GM12878 (cell line): ENCODE measurements around the gene IVL. TPM values are rescaled to one million over a fixed set of nuclear protein-coding genes. Genes with fewer than 3 reads are reported as not detected.

Source experiments
- ATAC-seq: fragments of 200-7000 bp; cut with Tn5 transposase; 3 replicates; pipeline ENCODE4 v1.9.1; 2020; ENCODE audit warnings: mild to moderate bottlenecking, moderate library complexity
- BruUV-seq: library from RNA; stranded (reverse); fragments of 400-500 nt; replicated peaks from 2 replicates; lab custom pipeline; 2021; lab: Mats Ljungman, UMichigan
- CTCF ChIA-PET: fragments of 300-600 bp; sonication (Branson Sonifier 250); formaldehyde crosslinking; extraction: SDS; loops from one replicate; lab custom pipeline; 2021; ENCODE audit warnings: inconsistent platforms; lab: Yijun Ruan, JAX
- POLR2A ChIA-PET: fragments of 350-600 bp; formaldehyde crosslinking; extraction: SDS; loops from one replicate; lab custom pipeline; 2021; ENCODE audit warnings: inconsistent platforms; lab: Charles Lee
- RAD21 ChIA-PET: fragments of 300-600 bp; sonication (Branson Sonifier 250); formaldehyde crosslinking; loops from one replicate; lab custom pipeline; 2023; ENCODE audit warnings: antibody characterized with exemption; ENCODE audit not compliant: unreplicated experiment; lab: Charles Lee
- SMC1A ChIA-PET: fragments of 300-600 bp; sonication (Branson Sonifier 250); formaldehyde crosslinking; loops from one replicate; lab custom pipeline; 2023; ENCODE audit not compliant: unreplicated experiment, uncharacterized antibody; lab: Charles Lee
- DNase-seq: peaks from one replicate; pipeline ENCODE4 v3.0.0-alpha.2; 2011; ENCODE audit warnings: low read depth, low spot score
- FAIRE-seq: peaks from 3 replicates; lab custom pipeline; 2011; peaks lifted over from hg19 to GRCh38; lab: Jason Lieb, UNC
- H2AFZ ChIP-seq: 2 replicates; pipeline ENCODE4 v1.6.0; 2011; ENCODE audit warnings: low read depth, low read length, control low read depth; ENCODE audit not compliant: control insufficient read depth
- H3K27ac ChIP-seq: 2 replicates; pipeline ENCODE4 v1.5.1; 2011; ENCODE audit warnings: control low read depth; ENCODE audit not compliant: control insufficient read depth, insufficient read depth
- H3K27me3 ChIP-seq, 2 experiments: replicated peaks in 1 of 2; 2 replicates each; pipeline versions ENCODE4 v1.6.0 to v1.6.1; 2011; ENCODE audit warnings: low read length in 1 of 2; ENCODE audit not compliant: control insufficient read depth in 2 of 2, insufficient read depth in 2 of 2
- H3K36me3 ChIP-seq, 2 experiments: 2 replicates each; pipeline ENCODE4 v1.5.1; 2011; ENCODE audit warnings: low read length in 1 of 2; ENCODE audit not compliant: control insufficient read depth in 2 of 2, insufficient read depth in 2 of 2
- H3K4me1 ChIP-seq: 2 replicates; pipeline ENCODE4 v1.6.1; 2011; ENCODE audit warnings: mild to moderate bottlenecking, low read length, moderate library complexity, mixed read lengths; ENCODE audit not compliant: control insufficient read depth, insufficient read depth
- H3K4me2 ChIP-seq: 2 replicates; pipeline ENCODE4 v1.6.0; 2011; ENCODE audit warnings: control low read depth; ENCODE audit not compliant: control insufficient read depth, insufficient read depth
- H3K4me3 ChIP-seq: fragments of 200-600 bp; sonication (generic); 2 replicates; pipeline ENCODE4 v1.5.1; 2016
- H3K79me2 ChIP-seq: 2 replicates; pipeline ENCODE4 v1.6.0; 2011; ENCODE audit warnings: low read length; ENCODE audit not compliant: control insufficient read depth, insufficient read depth
- H3K9ac ChIP-seq: 2 replicates; pipeline ENCODE4 v1.8.0; 2011; ENCODE audit warnings: low read length, control low read depth, mixed read lengths; ENCODE audit not compliant: control insufficient read depth, insufficient read depth
- H3K9me3 ChIP-seq: replicated peaks from 3 replicates; pipeline ENCODE4 v1.5.1; 2011; ENCODE audit warnings: mild to moderate bottlenecking, low read length; ENCODE audit not compliant: control insufficient read depth, insufficient read depth
- H4K20me1 ChIP-seq: 2 replicates; pipeline ENCODE4 v1.6.0; 2011; ENCODE audit not compliant: control insufficient read depth, insufficient read depth
- CBFB ChIP-seq: IDR thresholded peaks from 2 replicates; pipeline ENCODE4 v1.6.1; 2016; ENCODE audit warnings: antibody characterized with exemption, low read depth
- CBX5 ChIP-seq: sonication (generic); IDR thresholded peaks from 2 replicates; pipeline ENCODE4 v1.6.1; 2016; ENCODE audit warnings: low read depth, moderate library complexity, mild to moderate bottlenecking, inconsistent platforms
- CHD4 ChIP-seq: fragments of 200-600 bp; sonication (generic); IDR thresholded peaks from 2 replicates; pipeline ENCODE4 v1.6.1; 2016; ENCODE audit warnings: mild to moderate bottlenecking
- CREM ChIP-seq: IDR thresholded peaks from 2 replicates; pipeline ENCODE4 v1.6.1; 2014; ENCODE audit warnings: antibody characterized with exemption, low read depth
- HDGF ChIP-seq: fragments of 450-650 bp; IDR thresholded peaks from 2 replicates; pipeline ENCODE4 v1.6.1; 2016; ENCODE audit warnings: antibody characterized with exemption
- MEF2A ChIP-seq: IDR thresholded peaks from 2 replicates; pipeline ENCODE4 v1.6.1; 2011; ENCODE audit warnings: low read depth, mild to moderate bottlenecking, low read length, moderate library complexity; ENCODE audit not compliant: insufficient read depth
- NR2C1 ChIP-seq: fragments of 450-650 bp; IDR thresholded peaks from 2 replicates; pipeline ENCODE4 v1.6.1; 2017; ENCODE audit warnings: antibody characterized with exemption, mild to moderate bottlenecking, moderate library complexity
- NR2F1 ChIP-seq: fragments of 450-650 bp; conservative IDR thresholded peaks from 2 replicates; pipeline ENCODE4 v1.6.1; 2017; ENCODE audit warnings: mild to moderate bottlenecking
- POU2F2 ChIP-seq: IDR thresholded peaks from 3 replicates; pipeline ENCODE4 v1.6.1; 2011; ENCODE audit warnings: low read depth, mild to moderate bottlenecking, low read length, borderline replicate concordance
- RAD21 ChIP-seq: IDR thresholded peaks from 2 replicates; pipeline ENCODE4 v1.6.1; 2011; ENCODE audit warnings: mild to moderate bottlenecking, low read depth, low read length, moderate library complexity; ENCODE audit not compliant: insufficient read depth
- RCOR1 ChIP-seq: conservative IDR thresholded peaks from 2 replicates; pipeline ENCODE4 v1.6.1; 2012; ENCODE audit warnings: low read depth, low read length, improper control_type of control experiment
- TAF1 ChIP-seq: IDR thresholded peaks from 2 replicates; pipeline ENCODE4 v1.6.1; 2011; ENCODE audit warnings: mild to moderate bottlenecking, low read depth, low read length, borderline replicate concordance
- WGBS: methylation state at CpG from one replicate; pipeline ENCODE4 v1.1.6; 2016; ENCODE audit warnings: low lambda C conversion rate; ENCODE audit not compliant: insufficient replicate concordance, insufficient coverage; ENCODE audit errors: missing lambda C conversion rate; 5-methylcytosine and 5-hydroxymethylcytosine counted together
- in situ Hi-C: fragments of 300-500 bp; cut with MboI; formaldehyde crosslinking; loops from 9 replicates; pipeline ENCODE4 v1.14.3; 2018; ENCODE audit warnings: mixed read lengths
- intact Hi-C: fragments of 100-400 bp; cut with micrococcal nuclease; formaldehyde crosslinking; loops from one replicate; pipeline ENCODE4 v1.14.2; 2022; ENCODE audit not compliant: unreplicated experiment
- polyA plus RNA-seq, 11 experiments: library from polyadenylated mRNA; depleted of rRNA in 4 of 11; unstranded in 6 of 11; stranded (reverse) in 5 of 11; fragments of >200 nt; fragmentation: Nextera tagmentation in 4 of 11; fragmentation: Illumina TruSeq in 1 of 11; extraction: Ambion mirVana in 4 of 11; extraction: Trizol in 1 of 11; gene quantifications; 1 replicate in 1 of 11; 2 replicates in 10 of 11; pipeline versions ENCODE4 v1.2.1 to v1.2.3, GENCODE V29; 2011 to 2016; ENCODE audit warnings: inconsistent platforms in 2 of 11, missing spikeins in 2 of 11, low read depth in 1 of 11
- total RNA-seq, 4 experiments: library from RNA; depleted of rRNA in 3 of 4; stranded (reverse); fragments of >200 nt in 3 of 4; fragmentation: Illumina TruSeq in 1 of 4; extraction: Trizol in 1 of 4; gene quantifications; 2 replicates each; pipeline versions ENCODE4 v1.2.1 to v1.2.3, GENCODE V29; 2013 to 2021
- TF ChIP-seq, protein P1 (sequence below): fragments of 450-650 bp; IDR thresholded peaks from 2 replicates; pipeline ENCODE4 v1.6.1; 2017; ENCODE audit warnings: mild to moderate bottlenecking
- TF ChIP-seq, protein P2 (sequence below): fragments of 450-650 bp; IDR thresholded peaks from 2 replicates; pipeline ENCODE4 v1.6.1; 2017; ENCODE audit warnings: mild to moderate bottlenecking, moderate library complexity
- TF ChIP-seq, protein P3 (sequence below): fragments of 450-650 bp; formaldehyde crosslinking; IDR thresholded peaks from 2 replicates; pipeline ENCODE4 v1.4.0; 2020; ENCODE audit warnings: mild to moderate bottlenecking, moderate library complexity

The IVL gene
- total and polyA plus RNA-seq, 10 of the 15 experiments (the other 5 are each of a cell fraction or from before 2014, with no cell fraction given), result 1.4 to 20.3 (median 13.4) TPM

DNA sequence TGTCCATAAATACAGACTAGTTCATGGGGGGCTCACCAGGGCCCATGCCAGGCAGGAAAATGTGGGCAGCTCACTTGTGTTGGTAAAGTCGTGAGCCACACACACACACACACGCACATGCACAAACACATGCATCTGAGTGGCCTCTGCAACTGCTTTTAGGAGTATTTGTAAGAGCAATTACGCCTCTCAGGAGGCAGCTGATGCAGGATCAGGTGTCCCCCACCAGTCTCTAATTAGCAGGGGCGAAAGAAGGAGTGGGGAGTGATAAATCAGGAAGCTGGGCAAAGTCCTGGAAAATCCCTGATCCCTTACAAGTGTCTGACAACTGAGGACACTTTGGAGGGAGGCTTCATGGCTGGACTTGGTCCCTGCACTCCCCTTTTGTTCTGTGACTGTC, 5.7 kb upstream of the IVL start:
- SMC1A ChIA-PET, result interaction anchor here (3.8 kb wide), 1 partner anchor 10 kb away, joined by 14 read pairs; no protein-coding TSS in a partner anchor
- CTCF ChIA-PET, result interaction anchor here (0.9 kb wide), 1 partner anchor 15 kb away, joined by 5 read pairs; no protein-coding TSS in a partner anchor
- Histone ChIP-seq H3K9ac (no peak overlapping the region), H3K4me3 (no peak overlapping the region), H3K9me3 (no peaks in the 10 kb centered on the region), H4K20me1 (no peaks in the 10 kb centered on the region), H3K4me2 (no peak overlapping the region), H2AFZ (no peak overlapping the region), H3K27me3 (peaks cover 0 to 2% of the 10 kb centered on the region in 2 experiments; a peak in 1 of 4 replicates), H3K79me2 (no peaks in the 10 kb centered on the region), H3K4me1 (peaks cover 32% of the 10 kb centered on the region), H3K27ac (no peak overlapping the region)
- POLR2A ChIA-PET, result no interaction called here
- ATAC-seq (no peak), FAIRE-seq (no peak), DNase-seq (no peak)
- 31% methylated on average over 4 of the region's 4 CpGs for WGBS
- RAD21 ChIA-PET, result no interaction called here
- in situ Hi-C loops, result no loop called here
- BruUV-seq, result no TSS peak
- TF ChIP-seq CBX5 (no peak), HDGF (no peak), CREM (no peak), RCOR1 (no peak), CHD4 (no peak), MEF2A (no peak), NR2C1 (no peak), TAF1 (no peak), NR2F1 (no peak), POU2F2 (no peak), RAD21 (no peak), CBFB (no peak)
- TF ChIP-seq, protein P1, sequence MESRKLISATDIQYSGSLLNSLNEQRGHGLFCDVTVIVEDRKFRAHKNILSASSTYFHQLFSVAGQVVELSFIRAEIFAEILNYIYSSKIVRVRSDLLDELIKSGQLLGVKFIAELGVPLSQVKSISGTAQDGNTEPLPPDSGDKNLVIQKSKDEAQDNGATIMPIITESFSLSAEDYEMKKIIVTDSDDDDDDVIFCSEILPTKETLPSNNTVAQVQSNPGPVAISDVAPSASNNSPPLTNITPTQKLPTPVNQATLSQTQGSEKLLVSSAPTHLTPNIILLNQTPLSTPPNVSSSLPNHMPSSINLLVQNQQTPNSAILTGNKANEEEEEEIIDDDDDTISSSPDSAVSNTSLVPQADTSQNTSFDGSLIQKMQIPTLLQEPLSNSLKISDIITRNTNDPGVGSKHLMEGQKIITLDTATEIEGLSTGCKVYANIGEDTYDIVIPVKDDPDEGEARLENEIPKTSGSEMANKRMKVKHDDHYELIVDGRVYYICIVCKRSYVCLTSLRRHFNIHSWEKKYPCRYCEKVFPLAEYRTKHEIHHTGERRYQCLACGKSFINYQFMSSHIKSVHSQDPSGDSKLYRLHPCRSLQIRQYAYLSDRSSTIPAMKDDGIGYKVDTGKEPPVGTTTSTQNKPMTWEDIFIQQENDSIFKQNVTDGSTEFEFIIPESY, result no peak
- TF ChIP-seq, protein P2, sequence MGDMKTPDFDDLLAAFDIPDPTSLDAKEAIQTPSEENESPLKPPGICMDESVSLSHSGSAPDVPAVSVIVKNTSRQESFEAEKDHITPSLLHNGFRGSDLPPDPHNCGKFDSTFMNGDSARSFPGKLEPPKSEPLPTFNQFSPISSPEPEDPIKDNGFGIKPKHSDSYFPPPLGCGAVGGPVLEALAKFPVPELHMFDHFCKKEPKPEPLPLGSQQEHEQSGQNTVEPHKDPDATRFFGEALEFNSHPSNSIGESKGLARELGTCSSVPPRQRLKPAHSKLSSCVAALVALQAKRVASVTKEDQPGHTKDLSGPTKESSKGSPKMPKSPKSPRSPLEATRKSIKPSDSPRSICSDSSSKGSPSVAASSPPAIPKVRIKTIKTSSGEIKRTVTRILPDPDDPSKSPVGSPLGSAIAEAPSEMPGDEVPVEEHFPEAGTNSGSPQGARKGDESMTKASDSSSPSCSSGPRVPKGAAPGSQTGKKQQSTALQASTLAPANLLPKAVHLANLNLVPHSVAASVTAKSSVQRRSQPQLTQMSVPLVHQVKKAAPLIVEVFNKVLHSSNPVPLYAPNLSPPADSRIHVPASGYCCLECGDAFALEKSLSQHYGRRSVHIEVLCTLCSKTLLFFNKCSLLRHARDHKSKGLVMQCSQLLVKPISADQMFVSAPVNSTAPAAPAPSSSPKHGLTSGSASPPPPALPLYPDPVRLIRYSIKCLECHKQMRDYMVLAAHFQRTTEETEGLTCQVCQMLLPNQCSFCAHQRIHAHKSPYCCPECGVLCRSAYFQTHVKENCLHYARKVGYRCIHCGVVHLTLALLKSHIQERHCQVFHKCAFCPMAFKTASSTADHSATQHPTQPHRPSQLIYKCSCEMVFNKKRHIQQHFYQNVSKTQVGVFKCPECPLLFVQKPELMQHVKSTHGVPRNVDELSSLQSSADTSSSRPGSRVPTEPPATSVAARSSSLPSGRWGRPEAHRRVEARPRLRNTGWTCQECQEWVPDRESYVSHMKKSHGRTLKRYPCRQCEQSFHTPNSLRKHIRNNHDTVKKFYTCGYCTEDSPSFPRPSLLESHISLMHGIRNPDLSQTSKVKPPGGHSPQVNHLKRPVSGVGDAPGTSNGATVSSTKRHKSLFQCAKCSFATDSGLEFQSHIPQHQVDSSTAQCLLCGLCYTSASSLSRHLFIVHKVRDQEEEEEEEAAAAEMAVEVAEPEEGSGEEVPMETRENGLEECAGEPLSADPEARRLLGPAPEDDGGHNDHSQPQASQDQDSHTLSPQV, result no peak
- TF ChIP-seq, protein P3, sequence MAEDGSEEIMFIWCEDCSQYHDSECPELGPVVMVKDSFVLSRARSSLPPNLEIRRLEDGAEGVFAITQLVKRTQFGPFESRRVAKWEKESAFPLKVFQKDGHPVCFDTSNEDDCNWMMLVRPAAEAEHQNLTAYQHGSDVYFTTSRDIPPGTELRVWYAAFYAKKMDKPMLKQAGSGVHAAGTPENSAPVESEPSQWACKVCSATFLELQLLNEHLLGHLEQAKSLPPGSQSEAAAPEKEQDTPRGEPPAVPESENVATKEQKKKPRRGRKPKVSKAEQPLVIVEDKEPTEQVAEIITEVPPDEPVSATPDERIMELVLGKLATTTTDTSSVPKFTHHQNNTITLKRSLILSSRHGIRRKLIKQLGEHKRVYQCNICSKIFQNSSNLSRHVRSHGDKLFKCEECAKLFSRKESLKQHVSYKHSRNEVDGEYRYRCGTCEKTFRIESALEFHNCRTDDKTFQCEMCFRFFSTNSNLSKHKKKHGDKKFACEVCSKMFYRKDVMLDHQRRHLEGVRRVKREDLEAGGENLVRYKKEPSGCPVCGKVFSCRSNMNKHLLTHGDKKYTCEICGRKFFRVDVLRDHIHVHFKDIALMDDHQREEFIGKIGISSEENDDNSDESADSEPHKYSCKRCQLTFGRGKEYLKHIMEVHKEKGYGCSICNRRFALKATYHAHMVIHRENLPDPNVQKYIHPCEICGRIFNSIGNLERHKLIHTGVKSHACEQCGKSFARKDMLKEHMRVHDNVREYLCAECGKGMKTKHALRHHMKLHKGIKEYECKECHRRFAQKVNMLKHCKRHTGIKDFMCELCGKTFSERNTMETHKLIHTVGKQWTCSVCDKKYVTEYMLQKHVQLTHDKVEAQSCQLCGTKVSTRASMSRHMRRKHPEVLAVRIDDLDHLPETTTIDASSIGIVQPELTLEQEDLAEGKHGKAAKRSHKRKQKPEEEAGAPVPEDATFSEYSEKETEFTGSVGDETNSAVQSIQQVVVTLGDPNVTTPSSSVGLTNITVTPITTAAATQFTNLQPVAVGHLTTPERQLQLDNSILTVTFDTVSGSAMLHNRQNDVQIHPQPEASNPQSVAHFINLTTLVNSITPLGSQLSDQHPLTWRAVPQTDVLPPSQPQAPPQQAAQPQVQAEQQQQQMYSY (CRISPR knock-in tag), result no peak
- TF ChIP-seq, all 136 proteins: peak for 0
- no peaks in the 10 kb centered on the region for H3K36me3 ChIP-seq
- intact Hi-C loops, result no loop called here
